Activated CD4-positive, CD25-positive, alpha-beta regulatory T cell (primary cell): Measurements from ENCODE around the gene ARAF.

ENCODE experiments used
- DNase-seq, 4 experiments: peaks; one replicate each; lab custom pipeline; 2025; lab: John Stamatoyannopoulos, UW

The ARAF gene

DNA sequence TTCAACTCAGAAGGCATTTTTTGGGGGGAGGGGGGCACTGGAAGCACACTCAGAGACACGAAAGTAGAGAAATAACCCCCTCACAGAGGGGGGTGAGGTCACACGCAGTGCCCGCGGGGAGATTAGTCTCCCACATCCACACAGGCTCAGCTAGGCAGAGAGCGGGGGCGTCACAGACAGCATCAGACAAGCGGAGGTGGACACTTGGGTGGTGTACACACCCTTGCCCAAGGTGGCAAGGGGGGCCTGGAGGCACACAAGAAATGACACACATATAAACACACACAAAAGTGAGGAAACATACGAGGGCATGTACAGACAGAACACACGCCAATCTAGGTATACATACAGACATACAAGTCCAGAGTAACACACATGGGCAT is 59.3 kb downstream of the ARAF start:
- no peak for DNase-seq
